Measurements from ENCODE around the gene SETD4.
"Not testable (repeated sequence)": the region's sequence is repeated elsewhere in the genome, so short reads cannot be mapped to it uniquely, and the experiment has no call there.

- TF ChIP-seq, protein P1, sequence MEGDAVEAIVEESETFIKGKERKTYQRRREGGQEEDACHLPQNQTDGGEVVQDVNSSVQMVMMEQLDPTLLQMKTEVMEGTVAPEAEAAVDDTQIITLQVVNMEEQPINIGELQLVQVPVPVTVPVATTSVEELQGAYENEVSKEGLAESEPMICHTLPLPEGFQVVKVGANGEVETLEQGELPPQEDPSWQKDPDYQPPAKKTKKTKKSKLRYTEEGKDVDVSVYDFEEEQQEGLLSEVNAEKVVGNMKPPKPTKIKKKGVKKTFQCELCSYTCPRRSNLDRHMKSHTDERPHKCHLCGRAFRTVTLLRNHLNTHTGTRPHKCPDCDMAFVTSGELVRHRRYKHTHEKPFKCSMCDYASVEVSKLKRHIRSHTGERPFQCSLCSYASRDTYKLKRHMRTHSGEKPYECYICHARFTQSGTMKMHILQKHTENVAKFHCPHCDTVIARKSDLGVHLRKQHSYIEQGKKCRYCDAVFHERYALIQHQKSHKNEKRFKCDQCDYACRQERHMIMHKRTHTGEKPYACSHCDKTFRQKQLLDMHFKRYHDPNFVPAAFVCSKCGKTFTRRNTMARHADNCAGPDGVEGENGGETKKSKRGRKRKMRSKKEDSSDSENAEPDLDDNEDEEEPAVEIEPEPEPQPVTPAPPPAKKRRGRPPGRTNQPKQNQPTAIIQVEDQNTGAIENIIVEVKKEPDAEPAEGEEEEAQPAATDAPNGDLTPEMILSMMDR (conservative IDR thresholded peaks at IDR 0.05; ENCODE audit: low read length) = not testable (repeated sequence)
- TF ChIP-seq EZH2phosphoT487 (IDR thresholded peaks at IDR 0.05; ENCODE audit: borderline replicate concordance) = not testable (repeated sequence)
Observed at GRCh38 chr21:36073911-36074310, 13.6 kb upstream of the SETD4 start.
